OCI-LY7 (cell line): Measurements from ENCODE around the gene FOLR1. TPM values are rescaled to one million over a fixed set of nuclear protein-coding genes. Genes with fewer than 3 reads are reported as not detected.

Experiments
- BruUV-seq: library from RNA; stranded (reverse); fragments of 400-500 nt; replicated peaks from 2 replicates; lab custom pipeline; 2021; lab: Mats Ljungman, UMichigan
- CTCF ChIA-PET: fragments of 300-600 bp; sonication (Branson Sonifier 250); formaldehyde crosslinking; loops from one replicate; lab custom pipeline; 2022; ENCODE audit warnings: antibody characterized with exemption; ENCODE audit not compliant: unreplicated experiment; lab: Charles Lee
- POLR2A ChIA-PET: fragments of 300-600 bp; sonication (Branson Sonifier 250); formaldehyde crosslinking; loops from one replicate; lab custom pipeline; 2022; ENCODE audit warnings: antibody characterized with exemption; lab: Charles Lee
- DNase-seq: peaks from one replicate; pipeline ENCODE4 v3.0.0-alpha.2; 2015; ENCODE audit warnings: low spot score
- H2AFZ ChIP-seq: fragments of 200-600 bp; sonication (generic), shearing (Covaris generic); 2 replicates; pipeline ENCODE4 v1.6.1; 2014; ENCODE audit warnings: mild to moderate bottlenecking, antibody characterized with exemption, low read length, moderate library complexity
- H3K27ac ChIP-seq: fragments of 200-600 bp; sonication (generic); 2 replicates; pipeline ENCODE4 v1.5.1; 2014; ENCODE audit warnings: mixed run types, low read depth, mild to moderate bottlenecking, moderate library complexity, low read length, inconsistent platforms; ENCODE audit not compliant: poor library complexity, severe bottlenecking
- H3K36me3 ChIP-seq: fragments of 200-600 bp; sonication (generic); 2 replicates; pipeline ENCODE4 v1.6.1; 2014; ENCODE audit warnings: mild to moderate bottlenecking, antibody characterized with exemption, low read length, moderate library complexity, mixed read lengths; ENCODE audit not compliant: insufficient read depth
- H3K4me1 ChIP-seq: fragments of 200-600 bp; sonication (generic); 2 replicates; pipeline ENCODE4 v1.5.1; 2014; ENCODE audit warnings: mild to moderate bottlenecking, low read length; ENCODE audit not compliant: insufficient read depth, poor library complexity, severe bottlenecking
- H3K4me2 ChIP-seq: fragments of 200-600 bp; sonication (generic); 2 replicates; pipeline ENCODE4 v1.6.1; 2014; ENCODE audit warnings: mild to moderate bottlenecking, low read length
- H3K4me3 ChIP-seq: fragments of 200-600 bp; sonication (generic); 2 replicates; pipeline ENCODE4 v1.5.1; 2014; ENCODE audit warnings: mild to moderate bottlenecking, low read depth, low read length; ENCODE audit not compliant: poor library complexity, severe bottlenecking
- H3K79me2 ChIP-seq: fragments of 200-600 bp; sonication (generic); 2 replicates; pipeline ENCODE4 v1.6.1; 2016; ENCODE audit warnings: low read depth, mild to moderate bottlenecking, low read length, moderate library complexity, mixed read lengths; ENCODE audit not compliant: insufficient read depth
- H3K9me2 ChIP-seq: fragments of 200-600 bp; sonication (generic); 2 replicates; pipeline ENCODE4 v1.6.1; 2016; ENCODE audit warnings: mild to moderate bottlenecking, low read length, mixed read lengths; ENCODE audit not compliant: insufficient read depth
- H3K9me3 ChIP-seq: fragments of 200-600 bp; sonication (generic); 2 replicates; pipeline ENCODE4 v1.6.1; 2014; ENCODE audit warnings: mild to moderate bottlenecking, mixed run types, low read length, mixed read lengths
- H4K20me1 ChIP-seq: fragments of 200-600 bp; sonication (generic); 2 replicates; pipeline ENCODE4 v1.6.1; 2014; ENCODE audit warnings: mild to moderate bottlenecking, antibody characterized with exemption, low read length, moderate library complexity, mixed read lengths; ENCODE audit not compliant: insufficient read depth
- EZH2phosphoT487 ChIP-seq: fragments of 200-600 bp; sonication (generic); IDR thresholded peaks from 2 replicates; pipeline ENCODE4 v1.6.1; 2018; ENCODE audit warnings: low read depth, borderline replicate concordance, mild to moderate bottlenecking, mixed run types, antibody characterized with exemption, low read length, moderate library complexity, mixed read lengths
- intact Hi-C: fragments of 100-400 bp; cut with micrococcal nuclease; formaldehyde crosslinking; loops from one replicate; pipeline ENCODE4 v1.10.0; 2022; ENCODE audit not compliant: unreplicated experiment
- total RNA-seq, 2 experiments: library from RNA; depleted of rRNA in 1 of 2; stranded (reverse); fragments of >200 nt in 1 of 2; shearing (Covaris generic) in 1 of 2; gene quantifications; 2 replicates each; pipeline ENCODE4 v1.2.3, GENCODE V29; 2014 to 2022
- TF ChIP-seq, protein P1 (sequence below): fragments of 200-600 bp; sonication (generic); conservative IDR thresholded peaks from 2 replicates; pipeline ENCODE4 v1.5.1; 2014; ENCODE audit warnings: mild to moderate bottlenecking, antibody characterized with exemption, low read length, moderate library complexity, mixed read lengths

FOLR1 gene
- total RNA-seq, 2 experiments from 2014 or later = not detected

GRCh38 chr11:72228229-72228843 is 36.4 kb downstream of the FOLR1 start:
- H3K9me2 ChIP-seq = no peaks in the 10 kb centered on the region
- intact Hi-C loops = no loop called here
- peaks cover 68% of the 10 kb centered on the region for H3K36me3 ChIP-seq
- peaks cover 23% of the 10 kb centered on the region for H3K4me1 ChIP-seq
- H2AFZ ChIP-seq = no peak overlapping the region
- BruUV-seq = no TSS peak
- DNase-seq = no peak
- no peak overlapping the region for H3K4me3 ChIP-seq
- H3K27ac ChIP-seq = no peak overlapping the region
- no peaks in the 10 kb centered on the region for H3K9me3 ChIP-seq
- H3K4me2 ChIP-seq = no peak overlapping the region
- ChIA-PET CTCF (interaction anchor here (0.5 kb wide), 1 partner anchor 203 kb away, joined by 3 read pairs; no protein-coding TSS in a partner anchor), POLR2A (no interaction called here)
- H3K79me2 ChIP-seq = peaks cover 16% of the 10 kb centered on the region; the same call in 1 of the 2 replicates
- TF ChIP-seq, protein P1, sequence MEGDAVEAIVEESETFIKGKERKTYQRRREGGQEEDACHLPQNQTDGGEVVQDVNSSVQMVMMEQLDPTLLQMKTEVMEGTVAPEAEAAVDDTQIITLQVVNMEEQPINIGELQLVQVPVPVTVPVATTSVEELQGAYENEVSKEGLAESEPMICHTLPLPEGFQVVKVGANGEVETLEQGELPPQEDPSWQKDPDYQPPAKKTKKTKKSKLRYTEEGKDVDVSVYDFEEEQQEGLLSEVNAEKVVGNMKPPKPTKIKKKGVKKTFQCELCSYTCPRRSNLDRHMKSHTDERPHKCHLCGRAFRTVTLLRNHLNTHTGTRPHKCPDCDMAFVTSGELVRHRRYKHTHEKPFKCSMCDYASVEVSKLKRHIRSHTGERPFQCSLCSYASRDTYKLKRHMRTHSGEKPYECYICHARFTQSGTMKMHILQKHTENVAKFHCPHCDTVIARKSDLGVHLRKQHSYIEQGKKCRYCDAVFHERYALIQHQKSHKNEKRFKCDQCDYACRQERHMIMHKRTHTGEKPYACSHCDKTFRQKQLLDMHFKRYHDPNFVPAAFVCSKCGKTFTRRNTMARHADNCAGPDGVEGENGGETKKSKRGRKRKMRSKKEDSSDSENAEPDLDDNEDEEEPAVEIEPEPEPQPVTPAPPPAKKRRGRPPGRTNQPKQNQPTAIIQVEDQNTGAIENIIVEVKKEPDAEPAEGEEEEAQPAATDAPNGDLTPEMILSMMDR = no peak
- no peak for TF ChIP-seq EZH2phosphoT487
- H4K20me1 ChIP-seq = no peaks in the 10 kb centered on the region

- Histone ChIP-seq H2AFZ (no peak overlapping the region), H3K4me3 (no peak overlapping the region), H3K36me3 (peaks cover 73% of the 10 kb centered on the region), H3K9me3 (no peaks in the 10 kb centered on the region), H3K79me2 (peaks cover 16% of the 10 kb centered on the region; the same call in 1 of the 2 replicates), H3K4me2 (no peak overlapping the region), H3K9me2 (no peaks in the 10 kb centered on the region), H4K20me1 (no peaks in the 10 kb centered on the region), H3K4me1 (peaks cover 23% of the 10 kb centered on the region), H3K27ac (no peak overlapping the region)
- TF ChIP-seq, protein P1 = no peak
- TF ChIP-seq EZH2phosphoT487 = no peak
- no TSS peak for BruUV-seq
- intact Hi-C loops = no loop called here
- ChIA-PET CTCF (no interaction called here), POLR2A (no interaction called here)
- DNase-seq = no peak
Measured at GRCh38 chr11:72228844-72229231, 36.9 kb downstream of the FOLR1 start.

DNA sequence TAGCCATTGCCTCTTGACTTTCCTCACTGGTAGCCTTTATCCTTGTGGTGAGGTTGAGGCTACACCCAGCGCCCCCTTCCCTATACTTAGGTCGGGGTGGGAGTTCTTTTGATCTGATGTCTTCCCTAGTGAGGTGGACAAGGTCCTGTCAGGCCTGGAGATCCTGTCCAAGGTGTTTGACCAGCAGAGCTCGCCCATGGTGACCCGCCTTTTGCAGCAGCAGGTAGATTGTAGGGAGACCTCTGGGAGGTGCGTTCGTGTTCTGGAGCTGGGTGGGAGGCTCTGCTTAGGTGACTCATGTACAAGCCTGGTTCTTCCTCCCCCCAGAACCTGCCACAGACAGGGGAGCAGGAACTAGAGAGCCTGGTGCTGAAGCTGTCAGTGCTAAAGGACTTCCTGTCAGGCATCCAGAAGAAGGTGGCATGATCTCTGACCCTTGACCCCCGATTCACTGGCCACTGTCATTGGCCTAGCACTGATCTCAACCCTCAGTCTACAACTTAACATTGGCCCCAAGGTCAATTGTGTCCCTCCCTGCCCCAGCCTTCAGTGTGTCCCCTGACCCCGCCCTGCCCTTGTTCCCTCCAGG is 37.5 kb downstream of the FOLR1 start:
- Histone ChIP-seq H3K36me3 (peaks cover 79% of the 10 kb centered on the region), H3K27ac (no peak overlapping the region), H4K20me1 (no peaks in the 10 kb centered on the region), H3K9me2 (no peaks in the 10 kb centered on the region), H3K4me2 (no peak overlapping the region), H3K4me3 (no peak overlapping the region), H3K79me2 (peaks cover 10% of the 10 kb centered on the region; the same call in 1 of the 2 replicates), H3K9me3 (no peaks in the 10 kb centered on the region), H2AFZ (no peak overlapping the region), H3K4me1 (peaks cover 23% of the 10 kb centered on the region)
- POLR2A ChIA-PET = no interaction called here
- intact Hi-C loops = no loop called here
- no TSS peak for BruUV-seq
- DNase-seq = no peak
- CTCF ChIA-PET = no interaction called here
- no peak for TF ChIP-seq EZH2phosphoT487
- TF ChIP-seq, protein P1 = no peak
